Measurements from ENCODE around the gene MSLN.
"Not testable (repeated sequence)": the region's sequence is repeated elsewhere in the genome, so short reads cannot be mapped to it uniquely, and the experiment has no call there.

MSLN gene

DNA sequence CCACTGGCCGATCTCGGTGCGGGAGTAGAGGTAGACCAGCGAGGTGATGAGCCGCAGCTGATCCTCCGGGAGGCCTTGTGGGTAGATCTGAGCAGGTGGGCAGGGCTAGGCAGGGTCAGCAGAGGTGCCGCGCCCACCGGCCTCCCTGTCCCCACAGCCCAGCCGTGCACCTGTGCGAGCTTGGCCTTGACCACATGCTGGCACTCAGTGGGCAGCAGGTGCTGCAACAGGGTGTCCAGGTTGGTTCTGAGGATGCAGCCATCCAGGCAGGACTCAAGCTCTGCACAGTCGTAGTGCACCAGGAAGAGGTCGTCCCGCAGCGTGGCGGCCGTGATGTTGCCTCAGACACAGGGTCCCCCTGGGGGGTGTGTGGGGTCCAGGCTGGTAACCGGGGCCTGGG is 12.4 kb downstream of the MSLN start:
- no peak overlapping the region for H3K4me3 ChIP-seq (ENCODE audit: low read depth, low read length)
- TF ChIP-seq, protein P1, sequence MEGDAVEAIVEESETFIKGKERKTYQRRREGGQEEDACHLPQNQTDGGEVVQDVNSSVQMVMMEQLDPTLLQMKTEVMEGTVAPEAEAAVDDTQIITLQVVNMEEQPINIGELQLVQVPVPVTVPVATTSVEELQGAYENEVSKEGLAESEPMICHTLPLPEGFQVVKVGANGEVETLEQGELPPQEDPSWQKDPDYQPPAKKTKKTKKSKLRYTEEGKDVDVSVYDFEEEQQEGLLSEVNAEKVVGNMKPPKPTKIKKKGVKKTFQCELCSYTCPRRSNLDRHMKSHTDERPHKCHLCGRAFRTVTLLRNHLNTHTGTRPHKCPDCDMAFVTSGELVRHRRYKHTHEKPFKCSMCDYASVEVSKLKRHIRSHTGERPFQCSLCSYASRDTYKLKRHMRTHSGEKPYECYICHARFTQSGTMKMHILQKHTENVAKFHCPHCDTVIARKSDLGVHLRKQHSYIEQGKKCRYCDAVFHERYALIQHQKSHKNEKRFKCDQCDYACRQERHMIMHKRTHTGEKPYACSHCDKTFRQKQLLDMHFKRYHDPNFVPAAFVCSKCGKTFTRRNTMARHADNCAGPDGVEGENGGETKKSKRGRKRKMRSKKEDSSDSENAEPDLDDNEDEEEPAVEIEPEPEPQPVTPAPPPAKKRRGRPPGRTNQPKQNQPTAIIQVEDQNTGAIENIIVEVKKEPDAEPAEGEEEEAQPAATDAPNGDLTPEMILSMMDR (IDR thresholded peaks at IDR 0.05; ENCODE audit: insufficient read depth, low read depth, low read length, missing control alignments) = no peak
- no peak for DNase-seq (ENCODE audit: low read depth)

DNA sequence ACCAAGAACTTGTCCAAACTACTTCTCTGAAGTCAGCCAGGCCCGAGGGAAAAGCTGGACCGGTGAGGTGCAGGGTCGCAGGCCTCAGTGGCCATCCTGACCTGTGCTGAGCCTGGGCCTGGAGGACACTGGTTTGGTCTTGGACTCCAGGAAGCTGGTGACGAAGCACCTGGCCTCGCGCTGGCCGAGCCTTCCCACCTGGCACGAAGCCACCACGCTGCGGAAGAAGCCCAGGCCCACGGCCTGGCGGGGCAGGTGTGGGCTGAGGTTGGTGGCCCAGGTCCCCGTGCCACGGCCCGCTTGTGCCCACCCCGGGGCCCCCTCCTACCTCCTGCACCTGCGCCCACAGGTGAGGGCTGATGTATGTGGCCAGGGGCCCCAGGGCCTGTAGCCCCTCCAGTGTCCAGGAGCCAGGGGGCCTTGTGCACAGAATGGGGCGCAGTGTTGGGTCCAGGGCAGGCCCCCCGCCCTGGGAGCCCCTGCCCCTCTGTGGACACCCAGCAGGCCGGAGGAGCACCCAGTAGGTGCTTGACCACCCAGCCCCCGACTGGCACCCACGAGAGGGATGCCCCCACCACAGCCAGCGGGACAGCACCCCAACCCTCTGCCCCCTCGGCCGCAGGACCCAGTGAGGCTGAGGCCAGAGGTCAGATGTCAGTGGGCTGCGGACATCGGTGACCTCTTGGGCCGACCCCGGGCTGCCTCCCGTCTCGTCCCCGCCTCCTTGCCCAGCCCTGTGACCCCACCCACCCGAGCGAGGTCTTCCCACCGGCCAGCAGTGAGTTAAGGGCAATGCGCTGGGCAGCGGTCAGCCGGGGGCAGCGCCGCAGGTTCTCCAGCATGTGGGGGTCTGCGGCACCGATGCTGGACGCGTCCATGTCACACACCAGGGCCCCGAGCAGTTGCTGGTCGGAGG is 13.8 kb downstream of the MSLN start:
- no peak for DNase-seq (ENCODE audit: low read depth)
- no peak overlapping the region for H3K4me3 ChIP-seq (ENCODE audit: low read depth, low read length)
- TF ChIP-seq, protein P1 (IDR thresholded peaks at IDR 0.05; ENCODE audit: insufficient read depth, low read depth, low read length, missing control alignments) = no peak

DNA sequence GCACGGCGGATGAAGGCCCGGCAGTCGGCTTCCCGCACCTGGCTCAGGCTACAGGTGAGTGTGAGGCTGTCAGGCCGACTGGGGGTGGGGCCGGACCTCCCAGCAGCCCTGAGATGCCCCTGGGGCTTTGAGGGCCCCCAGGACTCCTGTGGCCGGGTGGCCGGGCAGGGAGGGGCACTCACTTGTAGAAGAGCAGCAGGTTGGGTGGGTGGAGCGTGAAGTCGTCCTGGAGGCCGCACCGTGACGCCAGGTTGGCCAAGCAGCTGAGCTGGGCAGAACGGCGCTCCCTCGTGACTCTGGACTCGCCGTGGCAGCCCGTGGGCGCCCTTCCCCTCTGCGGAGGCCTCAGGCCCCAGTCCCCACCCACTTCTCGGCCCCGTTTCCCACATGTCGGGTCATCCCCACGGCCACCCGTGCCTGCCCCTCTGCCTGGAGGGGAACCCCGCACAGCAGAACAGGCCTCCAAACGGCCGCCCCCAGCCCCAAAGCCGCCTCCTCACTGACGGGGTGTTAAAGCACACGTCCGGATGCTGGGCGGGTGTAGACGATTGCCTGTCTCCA is 14.8 kb downstream of the MSLN start:
- TF ChIP-seq, protein P1 (IDR thresholded peaks at IDR 0.05; ENCODE audit: insufficient read depth, low read depth, low read length, missing control alignments) = no peak
- no peak overlapping the region for H3K4me3 ChIP-seq (ENCODE audit: low read depth, low read length)
- DNase-seq (ENCODE audit: low read depth) = no peak

DNA sequence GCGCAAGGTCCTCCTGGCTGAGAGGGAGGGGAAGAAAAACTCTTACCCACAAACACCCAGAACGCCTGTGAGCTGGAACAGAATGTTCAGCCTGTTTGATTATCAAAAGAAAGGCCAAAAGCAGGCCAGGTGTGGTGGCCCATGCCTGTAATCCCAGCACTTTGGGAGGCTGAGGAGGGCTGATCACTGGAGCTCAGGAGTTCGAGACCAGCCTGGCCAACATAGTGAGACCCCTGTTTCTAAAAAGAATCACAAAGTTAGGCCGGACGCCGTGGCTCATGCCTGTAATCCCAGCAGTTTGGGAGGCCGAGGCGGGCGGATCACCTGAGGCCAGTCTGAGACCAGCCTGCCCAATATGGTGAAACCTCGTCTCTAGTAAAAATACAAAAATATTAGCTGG is 15.8 kb downstream of the MSLN start:
- not testable (repeated sequence) for DNase-seq (ENCODE audit: low read depth); H3K4me3 ChIP-seq (ENCODE audit: low read depth, low read length)

DNA sequence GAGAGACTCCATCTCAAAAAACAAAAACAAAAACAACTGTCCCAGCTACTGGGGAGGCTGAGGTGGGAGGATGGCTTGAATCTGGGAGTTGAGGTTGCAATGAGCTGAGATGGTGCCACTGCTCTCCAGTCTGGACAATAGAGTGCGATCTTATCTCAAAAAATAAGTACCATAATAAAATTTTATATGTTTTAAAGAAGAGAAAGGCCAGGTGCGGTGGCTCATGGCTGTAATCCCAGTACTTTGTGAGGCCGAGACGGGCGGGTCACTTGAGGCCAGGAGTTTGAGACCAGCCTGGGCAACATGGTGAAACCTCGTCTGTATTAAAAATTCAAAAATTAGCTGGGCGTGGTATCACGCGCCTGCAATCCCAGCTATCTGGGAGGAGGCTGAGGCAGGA is 16.3 kb downstream of the MSLN start:
- TF ChIP-seq, protein P1 (IDR thresholded peaks at IDR 0.05; ENCODE audit: insufficient read depth, low read depth, low read length, missing control alignments) = no peak
- DNase-seq (ENCODE audit: low read depth) = no peak
- H3K4me3 ChIP-seq (ENCODE audit: low read depth, low read length) = no peak overlapping the region

DNA sequence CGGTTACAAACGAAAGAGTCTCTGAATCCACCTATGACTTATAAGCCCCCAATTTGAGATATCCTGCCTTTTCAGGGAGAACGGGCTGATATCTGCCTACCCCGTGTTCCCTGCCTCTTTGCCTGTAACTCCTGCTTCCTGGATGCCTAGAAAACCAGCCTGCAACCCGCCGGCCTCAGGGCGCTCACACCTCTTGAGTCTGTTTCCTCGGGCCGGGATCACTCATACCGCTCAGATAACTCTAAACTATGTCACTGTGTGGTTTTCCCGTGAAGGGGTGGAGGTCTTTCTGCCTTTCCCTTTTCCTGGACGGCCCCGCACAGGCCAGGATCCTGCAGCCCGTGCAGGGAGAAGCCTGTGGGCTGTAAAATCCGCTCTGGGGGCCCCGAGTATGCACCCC is 17.3 kb downstream of the MSLN start:
- H3K4me3 ChIP-seq (ENCODE audit: low read depth, low read length) = no peak overlapping the region
- TF ChIP-seq, protein P1 (IDR thresholded peaks at IDR 0.05; ENCODE audit: insufficient read depth, low read depth, low read length, missing control alignments) = no peak
- DNase-seq (ENCODE audit: low read depth) = no peak

DNA sequence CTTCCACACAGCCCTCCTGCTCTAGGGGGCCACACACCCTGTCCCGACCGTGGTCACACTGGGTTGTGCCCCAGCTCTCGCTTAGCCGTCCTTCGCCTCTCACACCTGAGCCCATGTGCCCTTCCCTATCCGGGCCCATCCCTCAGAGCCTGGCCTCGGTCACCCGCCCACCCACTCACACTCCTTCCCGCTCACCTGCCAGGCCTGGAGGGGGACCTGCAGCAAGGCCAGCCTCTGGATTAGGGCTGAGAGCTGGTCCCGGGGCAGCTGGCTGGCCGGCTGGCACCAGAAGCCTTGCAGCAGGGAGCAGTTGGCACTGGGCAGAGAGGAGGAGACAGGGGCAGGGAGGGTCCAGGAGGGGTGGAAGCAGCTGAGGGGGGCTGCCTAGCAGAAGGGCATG is 17.9 kb downstream of the MSLN start:
- no peak for DNase-seq (ENCODE audit: low read depth)
- TF ChIP-seq, protein P1 (IDR thresholded peaks at IDR 0.05; ENCODE audit: insufficient read depth, low read depth, low read length, missing control alignments) = no peak
- no peak overlapping the region for H3K4me3 ChIP-seq (ENCODE audit: low read depth, low read length)

Measured in GM12865 (cell line).